Renal cortex interstitium (tissue), 11 donors: Measurements from ENCODE around the gene KAZALD1. TPM values are rescaled to one million over a fixed set of nuclear protein-coding genes. Genes with fewer than 3 reads are reported as not detected.
A peak's percentile ranks its signal among the peaks of the same experiment; 100 is the strongest.

Experiments used
- DNase-seq, 11 donors: peaks; one replicate each; pipeline ENCODE4 v3.0.0-alpha.2; 2013; ENCODE audit warnings: low read depth in 9 of 11, low spot score in 4 of 11; ENCODE audit errors: extremely low read depth in 1 of 11
- polyA plus RNA-seq, 3 donors: library from polyadenylated mRNA; unstranded; fragments of 120-200 nt; gene quantifications; one replicate each; pipeline ENCODE4 v1.2.1, GENCODE V29; 2013; ENCODE audit not compliant: insufficient read length in 3 of 3

Gene KAZALD1
- polyA plus RNA-seq, 3 donors = 8.0 to 12.7 (median 10.0) TPM

- DNase-seq = peak in 5 of 11 donors; percentile 44 to 63 (median 56)
Observed at GRCh38 chr10:101080933-101081931, 19.4 kb downstream of the KAZALD1 start.

GRCh38 chr10:101085846-101086245 lies 24.1 kb downstream of the KAZALD1 start:
- DNase-seq = no peak

GRCh38 chr10:101087376-101087775 lies 25.6 kb downstream of the KAZALD1 start:
- DNase-seq = no peak

- DNase-seq = no peak
Observed at GRCh38 chr10:101087965-101088364, 26.2 kb downstream of the KAZALD1 start.

GRCh38 chr10:101089520-101090299 lies 27.9 kb downstream of the KAZALD1 start:
- DNase-seq = no peak

- no peak for DNase-seq
Observed at GRCh38 chr10:101090597-101090996, 28.8 kb downstream of the KAZALD1 start.

GRCh38 chr10:101091546-101092290 lies 29.9 kb downstream of the KAZALD1 start:
- DNase-seq = no peak

GRCh38 chr10:101092881-101093354 lies 31.1 kb downstream of the KAZALD1 start:
- no peak for DNase-seq

- peak in 5 of 11 donors; percentile 26 to 58 (median 53) for DNase-seq
Observed at GRCh38 chr10:101094121-101094879, 32.5 kb downstream of the KAZALD1 start.

- DNase-seq = no peak
Observed at GRCh38 chr10:101095004-101095403, 33.2 kb downstream of the KAZALD1 start.

GRCh38 chr10:101095550-101096213 lies 33.9 kb downstream of the KAZALD1 start:
- peak in 9 of 11 donors; percentile 29 to 64 (median 56) for DNase-seq

GRCh38 chr10:101096378-101096777 lies 34.6 kb downstream of the KAZALD1 start:
- no peak for DNase-seq

GRCh38 chr10:101097881-101098280 lies 36.1 kb downstream of the KAZALD1 start:
- DNase-seq = no peak

GRCh38 chr10:101099901-101100300 lies 38.1 kb downstream of the KAZALD1 start:
- no peak for DNase-seq

GRCh38 chr10:101101372-101101881 lies 39.6 kb downstream of the KAZALD1 start:
- DNase-seq = no peak

- DNase-seq = no peak
Observed at GRCh38 chr10:101103430-101103829, 41.6 kb downstream of the KAZALD1 start.

- no peak for DNase-seq
Observed at GRCh38 chr10:101106351-101106750, 44.6 kb downstream of the KAZALD1 start.

- DNase-seq = no peak
Observed at GRCh38 chr10:101107771-101108170, 46.0 kb downstream of the KAZALD1 start.
